Stimulated activated CD4-positive, alpha-beta T cell treated with anti-CD3 and anti-CD28 coated beads, Interleukin-1b, Interleukin-23, amount 100 ng/mL, for 48 hours (primary cell): ENCODE data around the gene COPS9.

Experiments used
- DNase-seq: peaks from one replicate; pipeline ENCODE4 v3.0.0-alpha.2; 2020

COPS9 gene

GRCh38 chr2:240106765-240107476 lies 29.2 kb downstream of the COPS9 start:
- no peak for DNase-seq

DNA sequence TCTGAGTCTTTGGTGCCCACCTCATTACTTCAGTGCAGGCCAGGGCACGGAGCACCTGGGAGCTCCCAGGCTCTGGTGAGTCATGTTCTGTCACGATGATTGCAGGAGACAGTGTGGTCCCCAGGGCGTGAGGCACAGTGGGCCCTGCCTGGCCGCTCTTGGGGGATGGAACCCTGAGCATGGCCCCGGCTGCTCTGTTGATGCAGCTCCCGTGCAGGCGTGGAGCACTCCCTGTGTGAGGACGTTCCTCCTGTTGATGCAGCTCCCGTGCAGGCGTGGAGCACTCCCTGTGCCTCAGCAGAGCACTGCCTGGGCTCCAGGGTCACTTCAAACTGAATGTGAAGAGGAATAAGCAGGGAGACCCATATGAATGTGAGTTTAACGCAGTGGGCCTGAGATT lies 30.1 kb downstream of the COPS9 start:
- DNase-seq, result no peak

DNA sequence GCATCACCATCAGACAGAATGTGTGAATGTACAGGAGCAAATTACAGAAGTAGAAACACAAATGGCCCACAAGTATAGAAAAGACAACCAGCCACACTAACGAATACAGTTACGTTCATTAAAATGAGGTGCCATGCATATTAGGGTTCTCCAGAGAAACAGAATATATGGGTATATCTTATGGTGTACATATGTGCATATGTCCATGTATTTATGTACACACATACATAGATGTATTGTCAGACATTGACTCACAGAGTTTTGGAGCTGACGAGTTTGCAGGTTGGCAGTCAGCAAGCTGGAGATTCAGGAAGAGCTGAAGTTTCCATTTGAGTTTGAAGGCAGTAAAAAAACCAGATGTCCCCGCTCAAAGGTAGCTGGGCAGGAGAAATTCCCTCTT lies 33.0 kb downstream of the COPS9 start:
- DNase-seq, result no peak

DNA sequence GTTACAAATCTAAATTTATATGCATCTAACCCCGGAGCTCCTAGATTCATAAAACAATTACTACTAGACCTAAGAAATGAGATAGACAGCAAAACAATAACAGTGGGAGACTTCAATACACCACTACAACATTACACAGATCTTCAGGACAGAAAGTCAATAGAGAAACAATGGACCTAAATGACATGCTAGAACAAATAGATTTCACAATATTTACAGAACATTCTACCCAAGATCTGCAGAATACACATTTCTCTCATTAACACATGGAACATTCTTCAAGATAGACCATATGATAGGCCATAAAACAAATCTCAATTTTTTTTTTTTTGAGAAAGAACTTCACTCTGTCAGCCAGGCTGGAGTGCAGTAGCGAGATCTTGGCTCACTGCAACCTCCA lies 37.8 kb downstream of the COPS9 start:
- DNase-seq, result no peak

DNA sequence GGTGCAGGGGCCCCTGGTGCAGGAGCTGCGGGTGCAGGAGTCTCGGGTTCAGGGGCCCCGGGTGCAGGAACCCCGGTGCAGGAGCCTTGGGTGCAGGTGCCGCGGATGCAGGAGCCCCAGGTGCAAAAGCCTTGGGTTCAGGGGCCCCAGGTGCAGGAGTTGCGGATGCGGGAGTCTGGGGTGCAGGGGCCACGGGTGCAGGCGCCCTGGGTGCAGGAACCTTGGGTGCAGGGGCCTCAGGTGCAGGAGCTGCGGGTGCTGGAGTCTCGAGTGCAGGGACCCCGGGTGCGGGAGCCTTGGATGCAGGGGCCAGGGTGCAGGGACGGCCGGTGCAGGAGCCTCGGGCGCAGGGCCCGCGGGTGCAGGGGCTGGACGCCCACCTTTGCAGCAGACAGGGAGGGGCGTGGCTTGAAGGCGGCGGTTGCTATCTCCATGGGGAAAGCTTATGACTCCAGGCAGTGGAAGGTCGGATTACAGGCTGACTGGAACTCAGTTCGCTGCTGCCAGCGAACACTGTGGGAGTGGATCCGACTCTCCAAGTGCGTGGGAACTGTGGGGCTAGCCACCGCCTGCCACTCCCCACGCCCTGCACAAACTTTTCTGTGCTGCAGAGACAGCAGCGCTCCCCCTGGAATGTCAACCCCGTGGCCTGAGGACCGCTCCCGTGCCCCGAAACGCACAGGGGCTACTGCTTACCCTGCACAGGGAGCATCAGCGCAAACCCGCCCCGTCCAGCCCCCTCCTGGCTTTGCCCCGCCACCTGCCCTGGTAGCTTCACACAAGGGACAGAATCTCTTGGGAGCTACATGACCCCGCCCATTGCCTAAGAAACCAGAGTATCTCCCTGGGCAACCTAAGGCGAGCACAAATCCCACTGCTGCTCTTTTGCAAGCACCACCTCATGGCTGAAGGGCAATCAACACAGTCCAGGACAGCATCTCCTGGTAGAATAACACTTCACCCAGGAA lies 40.3 kb downstream of the COPS9 start:
- DNase-seq, result no peak

DNA sequence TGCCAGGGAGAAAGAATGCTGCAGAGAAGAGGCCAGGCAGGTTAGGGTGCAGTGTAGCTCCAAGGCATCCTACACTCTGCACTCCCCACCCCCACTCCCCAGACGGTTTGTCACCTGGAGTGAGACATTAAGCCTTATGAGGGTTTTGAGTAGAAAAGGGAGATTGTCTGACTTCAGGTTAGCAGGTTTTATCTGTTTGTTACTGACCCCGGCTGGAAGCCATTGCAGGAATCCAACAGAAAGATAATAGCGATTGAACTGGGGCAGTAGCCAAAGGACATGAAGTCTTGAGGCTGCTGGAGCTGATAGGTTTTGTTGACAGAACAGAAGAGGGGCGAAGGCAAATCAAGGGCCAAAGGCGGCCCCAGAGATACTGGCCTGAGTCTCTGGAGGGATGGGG lies 46.8 kb downstream of the COPS9 start:
- no peak for DNase-seq

- DNase-seq, result no peak
These were observed 49.5 kb downstream of the COPS9 start for GRCh38 chr2:240086563-240086962.
